PFSK-1 (cell line): ENCODE data around the gene DMAC2.

ENCODE experiments used
- FOXP2 ChIP-seq: optimal IDR thresholded peaks from 2 replicates; pipeline ENCODE3; 2011; ENCODE audit warnings: borderline replicate concordance, control low read depth, inconsistent platforms; ENCODE audit not compliant: insufficient read depth; ENCODE audit errors: extremely low read length, extremely low read depth
- POLR2AphosphoS5 ChIP-seq: IDR thresholded peaks from 2 replicates; pipeline ENCODE4 v1.6.1; 2012; ENCODE audit warnings: low read depth, mild to moderate bottlenecking, control low read depth, low read length, moderate library complexity
- REST ChIP-seq, 2 experiments: IDR thresholded peaks; 2 replicates each; pipeline versions ENCODE4 v1.6.1 to v1.8.0; 2011 to 2012; ENCODE audit warnings: low read depth in 2 of 2, low read length in 2 of 2, control low read depth in 1 of 2, inconsistent platforms in 1 of 2, mild to moderate bottlenecking in 1 of 2, moderate library complexity in 1 of 2; ENCODE audit not compliant: insufficient read depth in 1 of 2
- SIN3A ChIP-seq: IDR thresholded peaks from 2 replicates; pipeline ENCODE4 v1.6.1; 2012; ENCODE audit warnings: mild to moderate bottlenecking, low read length, moderate library complexity, borderline replicate concordance; ENCODE audit not compliant: insufficient read depth
- TAF1 ChIP-seq: IDR thresholded peaks from 2 replicates; pipeline ENCODE4 v1.6.1; 2012; ENCODE audit warnings: low read length, control low read depth, borderline replicate concordance; ENCODE audit not compliant: insufficient read depth

- TF ChIP-seq SIN3A (no peak), TAF1 (no peak), REST (IDR thresholded peaks at IDR 0.05; ENCODE audit: insufficient read depth in 1 of 2, low read depth in 2 of 2, low read length in 2 of 2) (no peak), POLR2AphosphoS5 (no peak), FOXP2 (no peak)
Measured at GRCh38 chr19:41402010-41402409, 37.7 kb downstream of the DMAC2 start.
